GM18507 (cell line): ENCODE data around the gene SH3D21.

Experiments
- DNase-seq: peaks from one replicate; pipeline ENCODE4 v3.0.0; 2011; ENCODE audit warnings: low read depth; ENCODE audit not compliant: insufficient read length; ENCODE audit errors: extremely low spot score
- FAIRE-seq: peaks from 2 replicates; lab custom pipeline; 2011; peaks lifted over from hg19 to GRCh38; lab: Jason Lieb, UNC

SH3D21 gene

GRCh38 chr1:36352125-36352909 is 46.1 kb downstream of the SH3D21 start:
- no peak for FAIRE-seq
- no peak for DNase-seq

GRCh38 chr1:36352910-36353878 is 47.0 kb downstream of the SH3D21 start:
- no peak for DNase-seq

GRCh38 chr1:36354486-36354885 is 48.3 kb downstream of the SH3D21 start:
- DNase-seq (no peak), FAIRE-seq (no peak)

More at GRCh38 chr1:36352910-36353878, 47.0 kb downstream of the SH3D21 start:
- FAIRE-seq: no peak

GRCh38 chr1:36355811-36356210 is 49.6 kb downstream of the SH3D21 start:
- DNase-seq (no peak), FAIRE-seq (no peak)

GRCh38 chr1:36358514-36359084 is 52.4 kb downstream of the SH3D21 start:
- DNase-seq (no peak), FAIRE-seq (no peak)

GRCh38 chr1:36359383-36359782 is 53.2 kb downstream of the SH3D21 start:
- no peak for DNase-seq
- FAIRE-seq: no peak

GRCh38 chr1:36359911-36360550 is 53.9 kb downstream of the SH3D21 start:
- DNase-seq: no peak
- no peak for FAIRE-seq

GRCh38 chr1:36365381-36365780 is 59.2 kb downstream of the SH3D21 start:
- DNase-seq (no peak), FAIRE-seq (no peak)

GRCh38 chr1:36366091-36366661 is 60.0 kb downstream of the SH3D21 start:
- DNase-seq: no peak
- no peak for FAIRE-seq

- no peak for FAIRE-seq
- no peak for DNase-seq
These were observed 60.9 kb downstream of the SH3D21 start for GRCh38 chr1:36367066-36367465.

GRCh38 chr1:36367798-36368197 is 61.6 kb downstream of the SH3D21 start:
- FAIRE-seq (no peak), DNase-seq (no peak)

GRCh38 chr1:36369061-36369861 is 63.1 kb downstream of the SH3D21 start:
- no peak for DNase-seq
- FAIRE-seq: peak; percentile 95
